GM18868 (cell line): ENCODE results near the gene STRA6.

Source experiments
- ATAC-seq: cut with Tn5 transposase; IDR thresholded peaks from one replicate; pipeline ENCODE4 v1.9.1; 2021; ENCODE audit warnings: mild to moderate bottlenecking, moderate library complexity; ENCODE audit not compliant: unreplicated experiment

The STRA6 gene

GRCh38 chr15:74133694-74134386 lies 68.7 kb downstream of the STRA6 start:
- no peak for ATAC-seq

- no peak for ATAC-seq
Observed at GRCh38 chr15:74132681-74133651, 69.6 kb downstream of the STRA6 start.

GRCh38 chr15:74131628-74132413 lies 70.8 kb downstream of the STRA6 start:
- ATAC-seq = no peak

GRCh38 chr15:74130849-74131627 lies 71.5 kb downstream of the STRA6 start:
- no peak for ATAC-seq

GRCh38 chr15:74130155-74130848 lies 72.3 kb downstream of the STRA6 start, which contains the start of gene ISLR2:
Gene ISLR2, plus strand, starts transcription at chr15:74130586. Its CDS starts 2,169 bp downstream, at chr15:74132755.
- ATAC-seq = no peak

GRCh38 chr15:74129586-74130154 lies 72.9 kb downstream of the STRA6 start:
- no peak for ATAC-seq
